Measurements from ENCODE around the gene ATF3.
"Not testable (repeated sequence)": the region's sequence is repeated elsewhere in the genome, so short reads cannot be mapped to it uniquely, and the experiment has no call there.

The ATF3 gene

GRCh38 chr1:212638492-212639151 is 30.1 kb downstream of the ATF3 start:
- Histone ChIP-seq H3K27ac (no peak overlapping the region), H3K4me3 (ENCODE audit: low read depth, low read length) (no peak overlapping the region), H3K27me3 (replicated peaks) (no peaks in the 10 kb centered on the region), H3K36me3 (replicated peaks) (no peaks in the 10 kb centered on the region)
- in situ Hi-C loops (cut with HindIII; ENCODE audit: low pct_ligation_motif_present, low sequenced_read_pairs): no loop called here
- no peak for TF ChIP-seq CTCF (IDR thresholded peaks at IDR 0.05; ENCODE audit: low read depth, low read length, missing control alignments)
- DNase-seq: no peak

- H3K27me3 ChIP-seq (replicated peaks); in situ Hi-C loops (cut with HindIII; ENCODE audit: low pct_ligation_motif_present, low sequenced_read_pairs): not testable (repeated sequence)
Measured at GRCh38 chr1:212639524-212639923, 31.0 kb downstream of the ATF3 start.

GRCh38 chr1:212640223-212640878 is 31.8 kb downstream of the ATF3 start:
- DNase-seq: no peak
- H3K36me3 ChIP-seq (replicated peaks): no peaks in the 10 kb centered on the region
- in situ Hi-C loops (cut with HindIII; ENCODE audit: low pct_ligation_motif_present, low sequenced_read_pairs): no loop called here
- no peak overlapping the region for H3K4me3 ChIP-seq (ENCODE audit: low read depth, low read length)
- TF ChIP-seq CTCF (IDR thresholded peaks at IDR 0.05; ENCODE audit: low read depth, low read length, missing control alignments): no peak
- no peaks in the 10 kb centered on the region for H3K27me3 ChIP-seq (replicated peaks)
- no peak overlapping the region for H3K27ac ChIP-seq

More at GRCh38 chr1:212639524-212639923, 31.0 kb downstream of the ATF3 start:
- DNase-seq; H3K36me3 ChIP-seq (replicated peaks); H3K27ac ChIP-seq; H3K4me3 ChIP-seq (ENCODE audit: low read depth, low read length): not testable (repeated sequence)

- TF ChIP-seq CTCF (IDR thresholded peaks at IDR 0.05; ENCODE audit: low read depth, low read length, missing control alignments): no peak
- H3K4me3 ChIP-seq (ENCODE audit: low read depth, low read length): no peak overlapping the region
- no peaks in the 10 kb centered on the region for H3K27me3 ChIP-seq (replicated peaks)
- H3K27ac ChIP-seq: no peak overlapping the region
- H3K36me3 ChIP-seq (replicated peaks): no peaks in the 10 kb centered on the region
- DNase-seq: no peak
- in situ Hi-C loops (cut with HindIII; ENCODE audit: low pct_ligation_motif_present, low sequenced_read_pairs): no loop called here
Measured at GRCh38 chr1:212641956-212642355, 33.4 kb downstream of the ATF3 start.

GRCh38 chr1:212643877-212644276 is 35.3 kb downstream of the ATF3 start:
- Histone ChIP-seq H3K27me3 (replicated peaks) (no peaks in the 10 kb centered on the region), H3K27ac (no peak overlapping the region), H3K4me3 (ENCODE audit: low read depth, low read length) (no peak overlapping the region), H3K36me3 (replicated peaks) (no peaks in the 10 kb centered on the region)
- no peak for DNase-seq
- in situ Hi-C loops (cut with HindIII; ENCODE audit: low pct_ligation_motif_present, low sequenced_read_pairs): no loop called here
- no peak for TF ChIP-seq CTCF (IDR thresholded peaks at IDR 0.05; ENCODE audit: low read depth, low read length, missing control alignments)

- no peak for DNase-seq
- TF ChIP-seq CTCF (IDR thresholded peaks at IDR 0.05; ENCODE audit: low read depth, low read length, missing control alignments): no peak
- no peaks in the 10 kb centered on the region for H3K36me3 ChIP-seq (replicated peaks)
- in situ Hi-C loops (cut with HindIII; ENCODE audit: low pct_ligation_motif_present, low sequenced_read_pairs): no loop called here
- H3K27ac ChIP-seq: no peak overlapping the region
- H3K4me3 ChIP-seq (ENCODE audit: low read depth, low read length): no peak overlapping the region
- no peaks in the 10 kb centered on the region for H3K27me3 ChIP-seq (replicated peaks)
Measured at GRCh38 chr1:212644866-212645545, 36.4 kb downstream of the ATF3 start.
